ENCODE measurements around the gene STRIP2. TPM values are rescaled to one million over a fixed set of nuclear protein-coding genes. Genes with fewer than 3 reads are reported as not detected.
A peak's percentile ranks its signal among the peaks of the same experiment; 100 is the strongest.

Gene STRIP2
- total RNA-seq: 1 to 10 TPM in 3 of 4 donors, under 1 TPM in 1; 0.54 to 1.7 (median 1.3) TPM

- peak within 1 kb of the TSS; percentile 56 to 80 (median 65) for H3K4me3 ChIP-seq
- H3K27ac ChIP-seq: peak within 1 kb of the TSS in 2 of 4 donors; percentile 53 to 64
- peak; percentile 93 to 96 (median 95) for DNase-seq
- no peaks in the 10 kb centered on the region for H3K36me3 ChIP-seq
- peaks cover 3 to 7% (median 5%) of the 10 kb centered on the region in 4 donors for H3K4me1 ChIP-seq
- H3K27me3 ChIP-seq: no peaks in the 10 kb centered on the region
- no peaks in the 10 kb centered on the region for H3K9me3 ChIP-seq
- TF ChIP-seq POLR2A (IDR thresholded peaks at IDR 0.05) (no peak), CTCF (IDR thresholded peaks at IDR 0.05) (peak in 2 of 6 experiments; percentile 6 to 18)
Measured at GRCh38 chr7:129433847-129434674, at the start of gene STRIP2. STRIP2 (plus strand) TSS chr7:129434432; CDS start chr7:129434473, 41 bp downstream.

- Histone ChIP-seq H3K27me3 (no peaks in the 10 kb centered on the region), H3K4me3 (no peak overlapping the region), H3K27ac (no peak overlapping the region), H3K4me1 (no peaks in the 10 kb centered on the region), H3K9me3 (no peaks in the 10 kb centered on the region), H3K36me3 (peaks cover 0 to 13% (median 0%) of the 10 kb centered on the region in 3 donors)
- TF ChIP-seq CTCF (IDR thresholded peaks at IDR 0.05) (no peak), POLR2A (IDR thresholded peaks at IDR 0.05) (no peak)
- DNase-seq: no peak
Measured at GRCh38 chr7:129385116-129385515, 49.1 kb upstream of the STRIP2 start.

- no peaks in the 10 kb centered on the region for H3K4me1 ChIP-seq
- no peak overlapping the region for H3K27ac ChIP-seq
- H3K36me3 ChIP-seq: peaks cover 0 to 8% (median 0%) of the 10 kb centered on the region in 3 donors
- no peak overlapping the region for H3K4me3 ChIP-seq
- DNase-seq: no peak
- H3K9me3 ChIP-seq: no peaks in the 10 kb centered on the region
- TF ChIP-seq CTCF (IDR thresholded peaks at IDR 0.05) (no peak), POLR2A (IDR thresholded peaks at IDR 0.05) (no peak)
- no peaks in the 10 kb centered on the region for H3K27me3 ChIP-seq
Measured at GRCh38 chr7:129385598-129385997, 48.6 kb upstream of the STRIP2 start.

GRCh38 chr7:129386506-129386905, 47.7 kb upstream of the STRIP2 start:
- H3K9me3 ChIP-seq: no peaks in the 10 kb centered on the region
- no peak overlapping the region for H3K4me3 ChIP-seq
- DNase-seq: no peak
- H3K36me3 ChIP-seq: peaks cover 0 to 6% (median 0%) of the 10 kb centered on the region in 3 donors
- no peaks in the 10 kb centered on the region for H3K27me3 ChIP-seq
- TF ChIP-seq CTCF (IDR thresholded peaks at IDR 0.05): no peak
- no peak for TF ChIP-seq POLR2A (IDR thresholded peaks at IDR 0.05)
- no peak overlapping the region for H3K27ac ChIP-seq
- no peaks in the 10 kb centered on the region for H3K4me1 ChIP-seq

- Histone ChIP-seq H3K27ac (no peak overlapping the region), H3K4me1 (no peaks in the 10 kb centered on the region), H3K4me3 (no peak overlapping the region), H3K9me3 (no peaks in the 10 kb centered on the region), H3K36me3 (peaks cover 0 to 9% (median 0%) of the 10 kb centered on the region in 3 donors), H3K27me3 (no peaks in the 10 kb centered on the region)
- TF ChIP-seq POLR2A (IDR thresholded peaks at IDR 0.05) (no peak), CTCF (IDR thresholded peaks at IDR 0.05) (no peak)
- DNase-seq: no peak
Measured at GRCh38 chr7:129387537-129387936, 46.7 kb upstream of the STRIP2 start.
